GM18858 (cell line): ENCODE measurements around the gene SCAMP1.
"Not testable (repeated sequence)": the region's sequence is repeated elsewhere in the genome, so short reads cannot be mapped to it uniquely, and the experiment has no call there.

Experiments
- ATAC-seq: cut with Tn5 transposase; IDR thresholded peaks from one replicate; pipeline ENCODE4 v1.9.1; 2021; ENCODE audit not compliant: unreplicated experiment

Gene SCAMP1

DNA sequence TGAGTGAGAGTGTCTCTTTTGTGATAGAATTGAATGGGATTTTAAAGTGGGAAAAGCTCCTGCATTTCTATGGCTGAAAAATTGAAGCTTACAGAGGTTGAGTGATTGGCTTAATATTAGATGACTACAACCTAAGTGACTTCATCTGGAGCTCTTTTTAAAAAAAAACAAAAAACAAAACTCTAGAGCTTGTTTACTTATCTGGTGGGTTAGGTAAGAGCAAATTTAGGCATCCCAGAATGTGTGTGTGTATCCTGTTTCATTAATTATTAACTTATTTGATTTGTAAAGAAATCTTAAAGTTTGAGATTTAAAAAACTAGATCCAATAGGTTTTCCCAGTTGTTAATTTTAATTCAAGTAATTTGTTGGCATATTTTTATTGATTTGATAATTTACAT, 60.1 kb downstream of the SCAMP1 start:
- no peak for ATAC-seq

DNA sequence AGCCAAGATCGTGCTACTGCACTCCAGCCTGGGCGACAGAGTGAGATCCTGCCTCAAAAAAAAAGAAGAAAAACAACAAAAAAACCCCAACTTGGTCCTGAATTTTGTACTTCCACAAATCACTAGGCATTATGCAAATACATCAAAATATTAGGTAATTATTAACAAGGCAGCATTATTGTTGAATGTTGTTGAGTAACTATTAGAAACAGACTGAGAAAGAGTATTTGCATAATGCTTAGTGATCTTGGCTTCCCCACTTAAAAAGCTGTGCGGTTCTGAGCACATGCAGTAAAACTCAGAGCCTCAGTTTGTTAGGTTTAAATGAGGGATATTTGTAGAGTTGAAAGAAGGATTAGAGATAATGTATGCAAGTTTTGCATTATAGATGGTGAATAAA, 64.2 kb downstream of the SCAMP1 start:
- ATAC-seq, result no peak

DNA sequence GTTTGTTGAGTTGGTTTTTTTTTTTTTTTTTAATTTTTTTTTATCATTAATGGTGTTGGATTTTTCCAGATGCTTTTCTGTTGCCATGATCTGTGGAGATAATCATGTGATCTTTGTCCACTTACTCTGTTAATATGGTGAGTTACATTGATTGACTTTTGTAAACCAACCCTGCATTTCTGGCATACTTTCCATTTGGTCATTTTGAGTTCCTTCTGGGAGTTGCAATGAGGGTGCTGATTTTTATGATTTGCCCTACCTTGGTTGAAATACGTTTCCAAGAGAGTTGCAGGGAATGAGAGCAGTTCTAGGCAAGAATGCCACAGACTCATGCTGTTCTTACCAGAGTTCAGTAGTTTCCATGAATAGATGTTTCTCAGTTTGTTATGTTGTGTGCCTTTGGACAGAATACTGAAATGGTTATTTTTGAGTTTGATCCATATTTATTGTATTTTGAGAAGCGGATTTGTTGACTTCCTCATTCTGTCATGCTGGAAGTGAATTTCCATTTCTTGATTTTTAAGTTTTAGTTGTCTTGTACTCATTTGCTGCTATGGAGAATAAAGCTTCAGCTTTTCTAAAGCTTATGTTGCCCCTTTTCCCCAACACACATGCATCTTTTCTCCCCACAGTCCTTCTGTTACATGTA, 69.0 kb downstream of the SCAMP1 start:
- ATAC-seq, result no peak

DNA sequence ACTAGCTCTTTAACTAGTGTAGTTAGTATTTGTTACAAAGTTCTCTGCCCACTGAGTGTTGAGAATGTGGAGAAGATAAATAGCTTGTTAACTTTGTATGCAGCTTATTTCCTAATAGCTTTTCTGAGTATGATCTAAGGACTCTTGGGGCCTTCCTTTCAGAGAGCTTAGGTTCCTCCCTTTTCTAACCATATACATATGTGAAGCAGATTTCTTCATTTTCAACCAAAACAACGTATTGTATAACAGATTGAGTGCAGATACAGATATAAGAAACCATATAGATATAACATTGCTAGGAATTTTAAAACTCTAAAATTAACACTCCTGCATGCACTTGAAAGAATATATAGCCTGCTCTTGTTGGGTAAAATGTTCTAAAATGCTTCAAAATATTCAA, 70.4 kb downstream of the SCAMP1 start:
- no peak for ATAC-seq

DNA sequence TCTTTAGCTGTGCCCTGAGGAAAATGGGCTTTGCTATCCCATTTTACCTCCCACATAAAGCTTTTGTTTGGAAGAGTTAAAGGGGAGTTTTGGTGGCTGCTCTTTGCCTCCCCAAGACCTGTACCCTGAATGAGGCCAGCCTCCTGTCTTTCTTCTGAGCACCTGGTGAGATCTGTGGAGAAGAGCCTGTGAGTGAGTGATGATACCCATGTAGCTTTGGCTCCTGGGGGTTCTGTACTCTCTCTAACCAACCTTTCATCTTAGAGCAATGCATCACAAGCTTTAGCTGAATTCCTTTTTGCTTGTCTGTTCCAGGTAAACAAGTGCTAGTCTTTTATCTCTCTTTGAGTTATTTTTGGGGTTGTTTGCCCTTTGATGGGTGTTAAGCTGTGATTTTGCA, 73.6 kb downstream of the SCAMP1 start:
- no peak for ATAC-seq

DNA sequence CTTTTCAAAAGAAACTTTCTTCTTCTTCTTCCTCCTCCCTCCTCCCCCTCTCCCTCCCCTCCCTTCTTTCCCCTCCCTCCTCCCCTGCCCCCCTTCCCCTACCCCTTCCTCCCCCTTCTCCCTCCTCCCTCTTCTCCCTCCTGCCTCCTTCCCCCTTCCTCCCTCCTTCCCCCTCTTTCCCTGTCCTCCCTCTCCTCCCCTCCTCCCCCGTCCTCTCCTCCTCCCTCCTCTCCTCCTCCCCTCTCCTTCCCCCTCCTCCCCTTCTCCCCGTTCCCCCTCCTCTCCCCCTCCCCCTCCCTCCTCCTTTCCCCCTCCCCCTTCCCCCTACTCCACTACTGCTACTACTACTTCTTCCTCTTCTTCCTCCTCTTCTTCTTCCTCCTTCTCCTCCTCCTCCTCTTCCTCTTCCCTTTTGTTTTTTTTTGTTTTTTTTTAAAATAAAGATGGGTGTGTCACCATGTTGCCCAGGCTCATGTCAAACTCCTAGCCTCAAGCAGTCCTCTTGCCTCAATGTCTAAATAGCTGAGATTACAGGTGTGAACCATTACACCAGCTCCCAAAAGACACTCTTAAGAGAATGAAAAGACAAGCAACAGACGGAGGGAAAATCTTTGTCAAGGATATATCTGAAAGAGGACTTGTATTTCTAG, 87.5 kb downstream of the SCAMP1 start:
- ATAC-seq, result no peak

DNA sequence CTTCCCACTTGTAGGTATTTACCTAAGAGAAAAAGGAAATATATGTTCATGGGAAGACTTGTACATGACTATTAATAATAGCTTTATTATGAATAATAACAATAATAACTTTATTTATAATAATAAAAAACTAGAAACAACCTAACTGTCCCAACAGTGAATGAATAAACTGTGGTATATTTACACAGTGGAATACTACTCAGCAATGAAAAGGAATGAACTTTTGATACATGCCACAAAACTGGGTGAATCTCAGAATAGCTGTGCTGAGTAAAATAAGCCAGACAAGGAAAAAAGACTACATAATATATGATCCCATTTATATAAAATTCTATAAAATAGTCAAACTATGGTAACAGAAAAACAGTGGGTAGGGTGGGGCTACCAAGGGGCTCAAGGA, 88.7 kb downstream of the SCAMP1 start:
- ATAC-seq, result no peak

DNA sequence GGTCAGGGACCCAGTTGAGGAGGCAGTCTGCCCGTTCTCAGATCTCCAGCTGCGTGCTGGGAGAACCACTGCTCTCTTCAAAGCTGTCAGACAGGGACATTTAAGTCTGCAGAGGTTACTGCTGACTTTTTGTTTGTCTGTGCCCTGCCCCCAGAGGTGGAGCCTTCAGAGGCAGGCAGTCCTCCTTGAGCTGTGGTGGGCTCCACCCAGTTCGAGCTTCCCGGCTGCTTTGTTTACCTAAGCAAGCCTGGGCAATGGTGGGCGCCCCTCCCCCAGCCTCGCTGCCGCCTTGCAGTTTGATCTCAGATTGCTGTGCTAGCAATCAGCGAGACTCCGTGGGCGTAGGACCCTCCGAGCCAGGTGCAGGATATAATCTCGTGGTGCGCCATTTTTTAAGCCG, 97.1 kb downstream of the SCAMP1 start:
- not testable (repeated sequence) for ATAC-seq

DNA sequence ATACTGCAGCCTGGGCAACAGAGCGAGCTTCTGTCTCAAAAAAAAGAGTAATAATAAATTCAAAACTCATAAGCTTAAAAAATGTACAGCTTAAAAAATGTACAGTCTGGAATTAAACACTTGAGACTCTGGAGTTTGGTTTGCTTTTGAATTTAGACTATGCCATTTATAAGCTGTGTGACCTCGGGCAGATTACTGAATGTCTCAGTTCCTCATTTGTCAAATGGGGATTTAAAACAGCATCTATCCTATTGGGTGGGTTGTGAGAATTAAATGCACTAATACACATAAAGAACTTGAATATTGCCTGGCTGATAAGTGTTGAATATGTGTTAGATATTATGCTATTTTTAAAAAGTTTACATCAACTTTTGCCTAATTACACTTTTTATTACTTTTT, 98.4 kb downstream of the SCAMP1 start:
- ATAC-seq, result no peak

DNA sequence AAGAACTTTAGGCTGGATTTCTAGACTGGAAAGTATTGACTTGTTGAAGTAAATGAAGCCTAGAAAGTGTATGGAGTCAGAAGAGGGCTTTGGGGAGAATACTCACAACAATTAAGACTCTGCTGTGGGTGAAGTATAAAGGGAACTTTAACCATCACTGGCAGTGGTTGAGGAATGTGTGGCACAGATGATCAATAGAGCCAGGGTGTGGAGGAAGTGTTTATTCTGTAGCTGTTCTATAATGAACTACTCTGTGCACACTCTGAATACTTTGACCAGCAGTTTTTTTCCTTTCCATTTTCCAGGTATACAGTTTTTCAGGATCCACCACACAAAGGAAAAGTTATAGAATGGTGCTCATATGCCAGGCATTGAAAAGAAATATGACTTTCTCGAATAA, 106.7 kb downstream of the SCAMP1 start:
- no peak for ATAC-seq

DNA sequence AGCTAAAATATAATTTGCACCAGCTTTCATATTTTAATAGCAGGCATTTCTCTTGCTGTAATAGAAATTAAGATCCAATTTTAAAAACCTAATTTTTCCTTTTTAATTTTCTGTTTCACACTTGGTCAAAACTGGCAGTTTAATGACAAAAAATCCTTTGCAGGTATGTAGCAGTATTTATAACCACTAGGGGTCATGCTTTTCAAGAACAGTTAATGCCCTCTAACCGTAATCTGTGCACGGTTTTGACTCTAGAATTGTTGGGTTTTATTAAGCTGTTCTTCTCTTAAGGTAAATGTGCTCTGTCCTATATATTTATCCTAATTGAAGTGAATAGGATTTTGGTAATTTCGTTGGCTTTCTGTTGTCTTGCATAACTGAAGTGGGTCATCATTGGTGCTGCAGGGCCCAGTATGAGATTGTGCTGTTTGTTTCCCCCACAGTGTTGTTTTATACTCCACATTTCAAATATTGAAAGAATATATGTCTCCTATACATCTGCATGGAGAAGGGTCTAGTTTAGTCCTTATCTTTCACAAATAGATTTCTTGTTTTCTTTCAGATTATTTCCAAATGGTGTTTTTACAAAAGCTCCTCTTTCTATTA, 107.4 kb downstream of the SCAMP1 start:
- ATAC-seq, result no peak

DNA sequence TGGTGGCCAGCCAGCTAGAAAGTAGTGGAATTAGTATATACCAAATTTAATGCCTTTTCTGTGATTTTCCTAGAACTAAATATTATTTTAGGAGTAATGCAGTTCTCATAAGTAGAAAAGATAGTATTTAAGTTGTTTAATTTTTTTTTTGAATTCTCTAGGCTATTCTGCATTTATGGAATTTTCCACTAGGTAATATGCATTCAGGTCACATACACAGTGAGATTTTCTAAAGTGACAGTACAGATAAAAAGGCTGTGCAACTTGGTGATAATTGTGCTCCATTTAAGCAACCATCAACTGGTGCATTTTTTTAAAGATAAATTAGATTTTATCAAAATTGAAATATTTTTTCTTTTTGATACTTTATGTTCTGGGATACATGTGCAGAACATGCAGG, 111.5 kb downstream of the SCAMP1 start:
- no peak for ATAC-seq

DNA sequence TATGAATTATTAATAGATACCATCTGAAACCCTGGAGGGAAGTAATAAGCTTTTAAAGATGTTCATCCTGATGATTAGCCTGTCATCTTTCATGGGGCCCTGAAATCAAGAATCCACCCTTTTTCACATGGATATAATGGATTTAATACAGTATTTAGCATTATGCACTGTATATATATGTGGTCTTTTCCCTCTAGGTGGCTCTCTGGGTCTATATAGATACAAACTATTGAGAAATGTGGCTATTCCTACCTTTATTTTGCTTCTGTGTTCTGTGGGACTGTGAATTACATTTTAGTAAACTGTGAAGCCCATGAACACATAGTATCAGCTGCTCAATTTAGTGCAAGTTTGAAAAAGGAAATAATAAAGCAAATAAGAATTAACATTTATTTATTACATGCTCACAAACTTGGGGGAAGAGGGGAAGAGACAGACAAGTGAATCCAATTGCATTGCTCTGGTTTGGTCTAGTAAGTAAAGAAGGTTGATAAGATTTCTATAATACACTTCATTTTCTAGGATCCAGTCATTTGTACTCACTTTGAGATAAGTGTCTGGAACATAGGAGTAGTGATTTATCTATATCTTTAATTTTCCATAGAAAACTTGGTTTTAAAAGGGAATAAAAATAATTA, 112.2 kb downstream of the SCAMP1 start:
- no peak for ATAC-seq

DNA sequence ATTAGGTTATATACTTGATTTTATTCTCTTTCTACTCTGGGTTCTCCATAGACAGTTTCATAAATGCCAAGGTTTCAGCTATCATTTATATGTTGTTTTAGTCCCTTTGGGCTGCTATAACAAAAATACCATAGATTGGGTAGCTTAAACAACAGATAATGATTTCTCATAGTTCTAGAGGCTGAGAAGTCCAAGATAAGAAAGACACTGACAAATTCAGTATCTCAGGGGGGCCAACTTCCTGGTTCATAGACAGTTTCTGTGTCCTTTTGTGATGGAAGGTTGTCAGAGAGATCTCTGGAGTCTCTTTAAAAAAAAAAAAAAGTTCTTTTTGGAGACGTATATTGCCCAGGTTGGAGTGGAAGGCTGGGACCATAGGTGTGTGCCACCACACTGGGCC, 113.3 kb downstream of the SCAMP1 start:
- no peak for ATAC-seq

DNA sequence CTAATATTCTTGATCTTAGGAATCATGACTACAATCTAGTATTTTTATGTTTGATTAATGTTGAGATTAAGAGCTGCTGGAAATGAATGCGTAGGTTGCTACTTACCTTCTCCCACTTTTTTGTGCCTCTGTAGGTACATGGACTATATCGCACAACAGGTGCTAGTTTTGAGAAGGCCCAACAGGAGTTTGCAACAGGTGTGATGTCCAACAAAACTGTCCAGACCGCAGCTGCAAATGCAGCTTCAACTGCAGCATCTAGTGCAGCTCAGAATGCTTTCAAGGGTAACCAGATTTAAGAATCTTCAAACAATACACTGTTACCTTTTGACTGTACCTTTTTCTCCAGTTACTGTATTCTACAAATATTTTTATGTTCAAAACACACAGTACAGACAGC, 115.0 kb downstream of the SCAMP1 start:
- ATAC-seq, result no peak

DNA sequence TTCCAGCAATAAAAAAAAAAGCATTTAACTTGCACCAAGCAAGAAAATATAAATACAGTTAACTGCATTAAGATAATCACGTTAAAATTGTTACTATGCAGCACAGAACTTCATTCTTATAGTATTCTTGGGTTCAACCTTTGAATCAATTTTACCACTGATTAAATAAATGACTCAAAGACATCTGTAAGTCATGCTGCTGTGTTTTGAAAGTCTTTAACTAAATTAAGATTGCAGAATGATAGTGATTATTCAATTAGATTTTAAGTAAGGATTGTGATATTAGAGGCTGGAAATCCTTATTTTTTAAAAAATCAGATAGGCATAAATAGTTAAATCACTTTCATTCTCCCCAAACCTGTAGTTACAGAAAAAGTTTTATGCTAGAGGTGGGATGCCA, 116.4 kb downstream of the SCAMP1 start:
- no peak for ATAC-seq

DNA sequence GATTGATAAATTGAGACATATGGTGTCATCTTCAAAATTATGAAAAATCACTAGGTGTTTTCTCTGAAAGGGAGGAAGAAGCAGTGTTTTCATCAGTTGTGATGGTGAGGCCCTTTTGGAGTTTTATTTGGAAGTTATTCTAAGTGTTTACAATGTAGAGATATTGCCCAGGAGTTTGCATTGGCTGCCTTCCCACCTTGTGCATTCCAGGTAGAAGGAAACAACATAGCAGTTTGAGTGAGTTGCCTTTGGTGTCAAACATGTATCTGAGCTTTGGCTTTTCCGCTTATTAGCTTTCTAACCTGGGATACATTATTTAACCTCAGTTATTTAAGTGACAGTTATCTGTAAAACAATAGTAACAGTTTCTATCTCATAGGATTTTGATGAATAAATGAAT, 122.5 kb downstream of the SCAMP1 start:
- no peak for ATAC-seq

DNA sequence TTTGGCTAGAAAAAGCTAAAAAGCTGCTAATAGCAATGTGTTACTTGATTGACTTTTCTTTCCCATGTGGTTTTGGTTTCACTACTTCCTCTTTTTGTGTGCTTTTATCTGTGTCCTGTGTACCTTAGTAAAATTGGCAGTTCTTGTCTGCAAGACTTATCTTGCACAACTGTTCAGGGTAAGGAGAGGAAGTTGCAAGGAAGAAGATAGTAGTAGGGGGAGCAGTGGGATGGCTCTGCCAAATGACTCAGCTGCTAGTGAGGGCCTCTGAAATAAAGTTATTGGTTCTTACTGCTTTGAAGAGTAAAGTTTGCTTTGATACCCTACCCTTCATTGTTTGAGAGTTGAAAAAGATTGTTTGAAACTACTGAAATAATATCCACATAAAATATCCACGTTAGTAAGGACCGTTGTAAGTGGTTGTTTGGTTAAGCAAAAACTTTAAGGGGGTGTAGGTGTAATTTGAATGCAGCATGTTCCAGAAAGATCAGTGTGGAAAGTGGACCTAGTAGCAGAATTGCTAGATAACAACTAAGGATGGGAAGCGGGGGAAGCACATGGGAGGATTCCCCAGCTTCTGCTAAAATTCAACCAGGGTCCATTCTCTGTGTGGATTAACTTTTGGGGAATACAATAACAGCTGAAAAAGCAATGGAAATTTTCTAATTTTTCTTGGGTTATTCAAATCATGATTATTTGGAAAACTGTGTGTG, 123.5 kb downstream of the SCAMP1 start:
- peak; percentile 73 for ATAC-seq

DNA sequence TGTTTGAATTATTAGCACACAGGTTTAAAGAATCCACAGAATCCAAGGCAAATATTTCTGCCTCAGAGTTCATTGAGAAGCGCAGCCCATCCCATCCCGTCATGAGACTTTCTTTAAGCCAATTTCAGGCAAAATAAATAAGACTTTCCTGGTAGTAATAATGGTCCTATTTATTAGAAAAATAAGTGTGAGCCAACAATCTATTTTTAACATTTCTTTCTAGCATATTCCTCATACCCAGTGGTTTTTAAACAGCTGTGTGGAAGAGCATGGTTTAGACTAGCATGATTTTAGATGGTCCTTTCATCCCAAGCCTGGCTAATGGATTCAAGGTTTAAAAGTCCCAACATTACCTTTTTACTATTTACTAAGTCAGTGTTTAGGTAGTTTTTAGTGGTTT, 125.8 kb downstream of the SCAMP1 start:
- ATAC-seq, result no peak

DNA sequence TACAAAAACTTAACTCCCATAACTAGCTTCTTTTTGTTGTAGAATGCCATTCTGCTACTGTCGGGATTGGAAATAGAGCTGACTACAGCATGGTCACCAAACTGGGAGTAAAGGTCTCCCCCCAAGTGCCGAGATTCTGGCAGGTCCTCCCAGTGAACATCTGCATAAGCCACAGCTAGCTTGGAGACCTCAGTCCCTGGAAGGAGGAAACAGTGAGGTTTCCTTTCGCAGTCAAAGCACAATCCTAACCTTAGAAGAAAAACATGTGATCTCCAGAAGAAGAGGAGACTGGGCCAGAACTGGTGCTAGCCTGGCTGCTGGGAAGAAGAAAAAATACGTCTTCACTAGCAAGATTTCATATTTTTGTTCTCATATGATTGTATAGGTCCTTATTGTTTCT, 127.4 kb downstream of the SCAMP1 start:
- no peak for ATAC-seq

DNA sequence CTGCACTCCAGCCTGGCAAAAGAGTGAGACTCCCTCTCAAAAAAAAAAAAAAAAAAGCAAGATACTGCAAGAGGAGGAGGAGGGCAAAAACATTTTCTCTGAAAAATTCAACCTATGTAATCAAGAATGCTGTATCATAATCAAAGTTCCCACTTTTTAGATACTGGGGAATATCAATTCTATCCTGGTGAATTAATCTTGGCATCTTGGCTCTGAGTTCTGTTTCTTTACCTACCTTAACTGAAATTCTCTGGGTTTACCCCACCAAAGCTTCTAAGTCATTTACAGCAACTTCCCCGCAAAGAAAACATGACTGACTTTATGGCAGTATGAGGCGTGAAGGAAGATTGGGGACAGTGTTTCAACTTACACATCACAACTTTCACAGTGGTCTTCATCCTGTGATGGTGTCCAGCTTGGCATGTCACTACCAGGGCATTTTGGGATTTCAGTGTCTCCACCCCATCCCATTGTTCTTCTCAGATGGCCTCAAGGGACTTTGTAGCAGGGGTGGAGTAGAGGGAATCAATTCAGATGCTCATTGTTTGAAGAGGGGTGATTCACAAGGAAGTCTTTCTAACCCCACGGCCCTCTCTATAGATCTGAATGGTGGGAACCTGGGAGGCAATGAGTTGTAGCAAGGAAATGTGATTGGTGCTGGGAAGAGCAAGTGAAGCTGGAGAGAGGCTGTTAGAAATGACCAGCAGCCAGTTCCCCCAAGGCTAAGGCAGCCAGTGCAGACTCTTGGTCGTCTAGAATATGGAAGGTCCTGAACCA, 130.5 kb downstream of the SCAMP1 start:
- no peak for ATAC-seq
